Non-pigmented ciliary epithelial cell (primary cell): ENCODE results near the gene PTGES.

Experiments used
- DNase-seq: peaks from one replicate; pipeline ENCODE4 v3.0.0-alpha.2; 2010; ENCODE audit warnings: low read depth

PTGES gene

GRCh38 chr9:129716091-129716490, 36.8 kb downstream of the PTGES start:
- no peak for DNase-seq

- no peak for DNase-seq
These were observed 38.3 kb downstream of the PTGES start for GRCh38 chr9:129714511-129715061.

GRCh38 chr9:129713402-129713679, 39.5 kb downstream of the PTGES start:
- DNase-seq, result no peak

GRCh38 chr9:129712634-129713401, 40.0 kb downstream of the PTGES start:
- peak; percentile 44 for DNase-seq

- DNase-seq, result no peak
These were observed 42.7 kb downstream of the PTGES start for GRCh38 chr9:129710169-129710453.

- no peak for DNase-seq
These were observed 43.2 kb downstream of the PTGES start for GRCh38 chr9:129709438-129710168.

- DNase-seq, result no peak
These were observed 44.0 kb downstream of the PTGES start for GRCh38 chr9:129708793-129709192.

GRCh38 chr9:129704807-129705206, 48.0 kb downstream of the PTGES start:
- no peak for DNase-seq

- DNase-seq, result no peak
These were observed 49.0 kb downstream of the PTGES start for GRCh38 chr9:129703667-129704355.

- no peak for DNase-seq
These were observed 50.0 kb downstream of the PTGES start for GRCh38 chr9:129702589-129703520.

GRCh38 chr9:129701549-129701948, 51.3 kb downstream of the PTGES start:
- no peak for DNase-seq

- DNase-seq, result no peak
These were observed 51.8 kb downstream of the PTGES start for GRCh38 chr9:129701054-129701453.

- DNase-seq, result no peak
These were observed 54.5 kb downstream of the PTGES start for GRCh38 chr9:129698254-129698757.

- no peak for DNase-seq
These were observed 55.1 kb downstream of the PTGES start for GRCh38 chr9:129697656-129698253.

GRCh38 chr9:129696944-129697655, 55.7 kb downstream of the PTGES start:
- DNase-seq, result no peak

- no peak for DNase-seq
These were observed 57.0 kb downstream of the PTGES start for GRCh38 chr9:129695870-129696269.

- no peak for DNase-seq
These were observed 58.6 kb downstream of the PTGES start for GRCh38 chr9:129694243-129694646.

- no peak for DNase-seq
These were observed 59.1 kb downstream of the PTGES start for GRCh38 chr9:129693741-129694140.

- no peak for DNase-seq
These were observed 60.3 kb downstream of the PTGES start for GRCh38 chr9:129692534-129692933.
